HG03378 (cell line): Measurements from ENCODE around the gene SLFN14.
"Not testable (repeated sequence)": the region's sequence is repeated elsewhere in the genome, so short reads cannot be mapped to it uniquely, and the experiment has no call there.

Source experiments
- ATAC-seq: cut with Tn5 transposase; IDR thresholded peaks from one replicate; pipeline ENCODE4 v1.9.1; 2021; ENCODE audit warnings: mild to moderate bottlenecking, moderate library complexity; ENCODE audit not compliant: unreplicated experiment

Gene SLFN14

DNA sequence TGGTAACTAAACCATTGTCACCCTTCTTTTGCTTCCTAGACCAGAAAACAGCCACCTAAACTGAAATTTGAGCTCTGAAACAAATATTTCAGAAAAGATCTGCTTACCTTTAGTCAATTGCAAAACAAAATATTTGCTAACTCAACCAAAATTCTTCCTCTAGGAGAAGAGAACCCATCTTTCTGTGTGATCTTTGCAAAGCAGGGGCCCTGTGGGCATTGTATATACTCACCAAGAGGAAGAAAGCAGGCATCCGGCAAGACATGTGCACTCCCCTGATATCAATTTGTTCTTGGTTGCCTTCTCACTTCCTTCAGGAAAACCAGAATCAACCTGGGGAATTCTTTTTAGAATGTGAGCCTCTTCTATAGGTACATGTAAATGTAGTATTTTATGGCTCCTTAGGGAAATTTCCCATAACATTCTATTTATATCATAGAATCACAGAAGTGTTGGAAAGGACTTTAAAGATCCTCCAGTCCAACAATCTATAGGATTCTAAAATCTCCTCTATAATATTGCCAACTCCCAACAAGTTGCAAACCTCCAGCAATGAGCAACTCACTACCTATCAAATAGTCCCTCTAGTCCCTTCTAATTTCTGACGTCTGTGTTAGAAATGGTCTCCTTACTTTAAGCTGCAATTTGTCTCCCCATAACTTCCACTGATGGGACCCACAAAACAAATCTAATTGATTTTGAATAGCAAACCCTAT lies 966 bp downstream of the SLFN14 start:
- ATAC-seq, result no peak

DNA sequence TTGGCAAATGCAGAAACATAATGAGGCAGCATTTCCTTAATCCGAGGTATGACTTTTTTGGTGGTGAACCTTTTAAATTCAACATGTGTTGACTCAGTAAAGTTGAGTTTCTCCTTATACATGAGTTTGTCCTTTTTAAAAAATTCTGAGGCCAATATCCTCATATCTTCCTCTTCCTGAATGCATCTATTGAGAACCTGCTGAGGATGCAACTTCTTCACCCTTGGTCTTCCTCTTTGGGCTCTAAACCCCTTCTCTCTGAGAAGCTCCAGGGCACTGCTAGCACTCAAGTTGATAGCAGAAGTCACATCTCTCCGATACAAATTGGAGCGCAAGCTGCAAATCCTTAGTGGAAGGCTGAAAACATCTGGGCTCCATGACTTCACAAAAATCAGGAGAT lies 3.3 kb downstream of the SLFN14 start:
- ATAC-seq, result no peak

DNA sequence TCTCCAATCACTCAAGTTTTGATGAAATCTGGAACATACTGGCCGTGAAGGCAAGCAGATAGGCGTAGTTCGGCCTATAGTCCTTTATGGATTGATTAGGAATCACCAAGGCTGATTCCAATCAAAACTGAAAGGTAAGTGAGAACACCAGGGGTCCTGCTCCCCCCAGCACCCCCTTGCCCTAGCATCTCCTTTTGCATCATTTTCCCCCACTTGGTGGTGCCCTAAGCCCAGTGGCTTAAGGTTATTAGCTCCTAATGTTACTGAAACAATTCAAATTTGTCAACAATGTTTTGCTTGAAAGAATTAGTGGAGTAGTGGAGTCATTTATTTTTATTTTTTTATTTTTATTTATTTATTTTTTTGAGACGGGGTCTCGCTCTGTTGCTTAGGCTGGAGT lies 4.9 kb downstream of the SLFN14 start:
- ATAC-seq, result no peak

DNA sequence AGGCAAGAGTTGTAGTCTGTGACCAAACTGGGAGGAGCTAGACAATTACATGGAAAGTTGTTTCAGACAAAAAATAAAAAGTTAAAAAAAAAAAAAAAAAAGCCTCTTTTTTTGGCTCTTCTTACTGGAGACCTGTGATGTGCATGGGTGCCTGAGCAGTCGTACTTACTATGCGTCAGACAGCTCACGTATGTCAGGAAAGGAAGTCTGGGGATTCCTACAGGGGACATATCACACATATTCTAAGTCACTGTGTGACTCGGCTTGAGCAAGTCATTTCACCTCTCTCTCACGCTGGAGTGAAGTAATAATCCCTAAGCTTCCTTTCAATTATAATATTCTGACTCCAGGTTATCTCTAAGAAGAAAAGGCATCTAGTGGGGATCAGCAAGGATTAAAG lies 6.0 kb downstream of the SLFN14 start:
- ATAC-seq, result no peak

DNA sequence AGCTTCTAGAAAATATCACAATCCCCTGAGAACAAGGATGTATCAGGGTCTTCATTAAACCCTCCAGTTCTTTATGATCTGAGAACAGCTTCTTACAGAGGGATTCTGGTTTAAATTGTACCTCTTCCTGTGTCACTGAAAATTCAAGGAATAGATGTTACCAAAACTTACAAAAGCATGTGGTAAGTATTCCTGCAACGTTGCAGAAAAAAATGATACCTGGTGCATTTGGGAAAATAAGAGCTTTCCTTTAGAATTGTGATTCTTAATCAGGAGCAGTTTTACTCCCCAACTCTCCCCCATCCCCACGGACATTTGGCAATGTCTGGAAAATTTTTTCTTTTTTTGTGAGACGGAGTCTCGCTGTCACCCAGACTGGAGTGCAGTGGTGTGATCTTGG lies 7.3 kb downstream of the SLFN14 start:
- no peak for ATAC-seq

DNA sequence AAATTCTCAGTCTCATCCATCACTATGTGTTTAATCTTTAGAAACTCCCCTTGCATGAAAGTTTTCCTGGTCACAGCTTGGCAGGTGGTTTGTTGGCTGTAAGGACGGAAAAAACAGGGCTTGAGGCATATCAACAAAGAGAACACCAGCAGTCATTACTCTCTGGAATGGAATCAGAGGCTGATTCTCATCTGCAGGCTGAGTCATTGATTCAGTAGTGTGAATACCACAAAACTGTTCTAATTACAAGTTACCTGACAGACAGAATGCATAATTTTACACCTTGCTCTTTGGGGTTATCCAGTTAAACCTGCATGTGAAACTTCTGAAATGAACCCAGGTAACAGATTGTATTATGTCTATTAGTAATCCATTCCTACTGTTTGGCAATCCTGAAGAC lies 11.6 kb downstream of the SLFN14 start:
- no peak for ATAC-seq

DNA sequence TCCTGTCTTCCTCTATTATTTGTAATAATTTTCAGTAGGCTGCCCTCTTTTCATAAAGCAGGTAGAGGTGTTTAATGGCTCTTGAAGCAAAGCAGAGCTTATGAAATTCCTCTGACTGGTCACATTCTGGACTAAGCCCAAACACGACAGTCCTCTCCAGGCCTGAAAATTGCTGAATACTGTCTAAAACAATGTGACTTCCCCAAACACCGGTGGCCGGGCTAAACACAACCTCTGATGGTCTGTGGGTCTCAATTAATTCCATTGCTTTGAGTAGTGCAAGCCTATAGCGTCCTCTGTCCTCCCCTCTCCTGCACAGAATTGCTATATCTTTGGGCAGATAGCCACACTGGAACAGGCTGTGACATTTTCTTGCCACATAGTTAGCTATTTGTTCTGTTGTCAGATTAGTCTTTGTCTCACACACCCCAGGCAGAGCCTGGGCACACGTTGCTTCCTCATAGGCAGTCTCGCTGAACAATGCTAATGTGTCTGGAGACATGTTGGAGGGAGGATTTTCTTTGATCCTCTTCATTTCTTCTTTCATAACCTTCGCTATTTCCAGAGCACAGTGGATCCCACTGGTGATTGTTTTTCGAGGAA lies 12.3 kb downstream of the SLFN14 start:
- no peak for ATAC-seq

DNA sequence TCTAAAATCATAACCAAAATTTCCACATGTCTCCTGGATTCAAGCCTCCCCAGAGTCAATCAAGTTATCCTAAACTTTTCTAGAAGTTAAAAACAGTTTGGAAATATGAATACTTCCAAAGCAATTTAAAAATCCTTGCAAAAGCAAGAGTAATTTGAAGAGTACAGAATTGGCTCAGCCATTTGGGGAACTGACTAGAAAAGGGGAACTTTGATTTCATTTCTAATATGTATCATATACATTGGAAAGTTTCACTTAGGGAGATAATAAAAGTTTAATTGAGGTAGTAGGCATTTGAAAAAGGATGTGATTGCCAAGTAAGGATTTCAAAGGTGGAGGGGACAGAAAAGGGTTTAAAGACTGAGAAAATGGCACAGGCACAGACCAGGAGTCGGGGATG lies 14.1 kb downstream of the SLFN14 start:
- ATAC-seq, result no peak

DNA sequence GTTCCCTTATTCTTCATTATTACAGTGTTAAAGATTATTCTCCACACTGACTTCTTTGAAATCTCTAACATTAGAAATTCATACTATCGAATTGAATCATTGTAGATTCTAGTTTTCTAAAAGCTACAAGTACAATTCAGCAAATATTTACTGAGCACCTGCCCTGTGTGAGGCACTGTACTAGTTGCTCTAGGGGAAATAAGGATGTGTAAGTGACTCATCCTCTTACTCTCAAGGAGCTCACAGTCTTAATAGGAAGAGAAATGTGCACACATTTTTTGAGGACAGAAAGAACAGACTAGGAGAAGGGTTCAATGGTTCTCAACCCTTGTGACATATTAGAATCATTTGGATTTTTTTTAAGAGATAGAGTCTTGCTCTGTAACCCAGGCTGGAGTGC lies 15.5 kb downstream of the SLFN14 start:
- ATAC-seq, result no peak

DNA sequence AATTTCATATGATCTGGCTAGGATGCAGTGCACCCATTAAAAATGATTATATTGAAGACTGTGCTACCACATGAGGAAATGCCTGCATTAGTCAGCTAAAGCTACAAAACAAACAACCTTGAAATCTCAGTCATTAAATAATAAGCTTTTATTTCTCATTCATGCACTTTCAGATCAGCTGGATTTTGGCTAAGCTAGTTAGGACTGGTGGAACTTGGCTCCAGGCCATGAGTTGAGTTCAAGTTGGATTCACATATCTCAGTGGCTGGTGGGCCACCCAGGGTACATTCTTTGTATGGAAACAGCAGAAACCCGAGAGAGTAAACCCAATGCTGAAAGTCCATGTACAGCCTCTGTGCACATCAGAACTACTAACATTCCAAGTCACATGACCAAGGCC lies 16.8 kb downstream of the SLFN14 start:
- no peak for ATAC-seq

DNA sequence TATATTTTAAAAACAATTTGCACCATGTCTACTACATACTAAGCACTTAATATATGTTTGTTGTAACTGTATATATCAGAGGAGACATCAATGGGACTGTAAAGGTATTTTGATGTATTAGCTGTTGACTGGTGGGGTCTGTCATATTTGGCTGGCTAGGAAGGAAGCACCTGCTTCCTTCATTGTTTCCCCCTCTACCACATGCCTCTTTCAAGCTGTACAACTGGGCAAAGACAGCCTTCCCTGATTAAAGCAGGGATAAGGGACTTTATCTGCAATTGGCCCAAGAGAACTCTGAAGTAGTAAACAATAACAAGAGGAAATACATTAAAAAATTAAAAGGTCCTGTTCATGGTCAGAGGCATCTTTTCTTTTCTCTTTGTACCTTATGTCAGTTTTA lies 17.6 kb downstream of the SLFN14 start:
- no peak for ATAC-seq

DNA sequence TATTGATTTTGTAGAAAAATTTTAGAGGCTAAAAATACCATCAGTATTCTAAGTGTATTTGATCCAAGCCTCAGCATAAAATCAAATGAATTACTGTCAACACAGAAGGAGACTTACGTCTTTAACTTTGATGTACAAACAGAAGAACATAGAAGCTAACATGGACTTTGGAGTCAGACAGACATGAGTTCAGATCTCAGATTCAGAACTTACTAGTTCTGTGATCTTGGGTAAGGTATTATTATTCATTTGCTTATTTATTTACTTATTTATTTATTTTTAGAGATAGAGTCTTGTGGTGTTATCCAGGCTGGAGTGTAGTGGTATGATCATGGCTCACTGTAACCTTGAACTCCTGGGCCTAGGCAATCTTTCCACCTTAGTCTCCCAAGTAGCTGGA lies 19.2 kb downstream of the SLFN14 start:
- no peak for ATAC-seq

GRCh38 chr17:35540589-35541404 lies 19.8 kb downstream of the SLFN14 start:
- ATAC-seq, result no peak

DNA sequence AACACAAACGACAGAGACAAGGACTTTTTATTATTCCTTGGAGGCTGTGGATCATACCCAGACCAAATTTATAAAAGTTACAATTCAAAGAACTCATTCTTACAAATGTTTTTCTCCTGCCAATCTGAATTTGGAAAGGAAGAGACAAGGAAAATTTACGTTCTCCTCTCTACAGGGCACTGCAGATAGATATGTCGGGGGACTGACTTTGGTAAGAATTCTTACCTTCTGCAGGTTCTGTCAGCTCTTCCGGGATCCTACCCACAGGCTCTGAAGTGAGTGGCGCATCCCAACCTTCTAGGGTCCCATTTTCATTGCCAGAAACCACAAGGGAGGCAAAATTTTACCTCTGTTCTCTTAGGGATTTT lies 21.0 kb downstream of the SLFN14 start:
- no peak for ATAC-seq

DNA sequence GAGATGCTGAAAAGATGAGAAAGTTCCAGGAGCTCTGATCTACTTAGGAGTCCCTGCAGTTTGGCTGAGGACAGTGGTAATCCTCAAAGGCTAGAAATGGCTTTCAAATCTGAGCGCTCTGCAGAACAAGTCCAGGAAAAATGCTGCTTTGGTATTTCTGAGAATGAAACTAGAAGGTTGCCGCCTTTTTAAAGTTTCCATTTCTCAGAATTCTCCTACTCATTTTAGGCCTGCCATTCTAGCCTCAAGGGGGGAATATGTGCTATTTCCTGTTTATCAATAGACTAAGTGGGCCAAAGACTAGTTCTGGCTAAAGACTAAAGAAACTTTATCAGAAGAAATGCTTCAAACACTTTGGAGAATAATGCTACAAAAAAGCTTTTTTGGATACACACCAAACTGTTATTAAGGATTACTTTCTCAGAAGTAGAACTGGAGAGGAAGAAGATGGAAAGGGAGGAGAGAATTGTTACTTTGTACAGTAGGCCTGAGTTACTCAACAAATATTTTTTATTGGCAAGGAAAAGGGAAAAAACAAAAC lies 22.9 kb downstream of the SLFN14 start, which contains the start of gene SLFN12L:
Gene SLFN12L, minus strand, starts transcription at position 78 of the 541 bp plus-strand sequence. CDS start 15,314 bp downstream, outside the sequence.
- no peak for ATAC-seq

DNA sequence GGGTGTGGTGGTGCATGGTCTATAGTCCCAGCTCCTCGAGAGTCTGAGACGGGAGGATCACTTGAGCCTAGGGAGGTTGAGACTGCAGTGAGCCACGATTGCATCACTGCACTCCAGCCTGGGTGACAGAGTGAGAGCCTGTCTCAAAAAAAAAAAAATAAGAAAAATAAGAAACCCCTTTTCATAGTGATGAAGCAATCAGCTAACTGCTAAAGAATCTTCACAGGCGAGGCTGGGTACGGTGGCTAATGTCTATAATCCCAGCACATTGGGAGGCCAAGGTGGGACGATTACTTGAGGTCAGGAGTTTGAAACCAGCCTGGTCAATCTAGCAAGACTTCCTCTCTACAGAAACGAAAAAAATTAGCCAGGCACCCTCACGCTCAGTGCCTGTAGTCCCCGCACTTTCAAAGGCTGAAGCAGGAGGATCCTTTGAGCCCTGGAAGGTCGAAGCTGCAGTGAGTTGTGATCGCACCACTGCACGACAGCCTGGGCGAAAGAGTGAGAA lies 23.9 kb downstream of the SLFN14 start:
- ATAC-seq, result no peak

- ATAC-seq, result not testable (repeated sequence)
These were observed 25.2 kb downstream of the SLFN14 start for GRCh38 chr17:35535406-35535805.

GRCh38 chr17:35534576-35535093 lies 26.0 kb downstream of the SLFN14 start:
- no peak for ATAC-seq

GRCh38 chr17:35531160-35531559 lies 29.5 kb downstream of the SLFN14 start:
- ATAC-seq, result no peak

DNA sequence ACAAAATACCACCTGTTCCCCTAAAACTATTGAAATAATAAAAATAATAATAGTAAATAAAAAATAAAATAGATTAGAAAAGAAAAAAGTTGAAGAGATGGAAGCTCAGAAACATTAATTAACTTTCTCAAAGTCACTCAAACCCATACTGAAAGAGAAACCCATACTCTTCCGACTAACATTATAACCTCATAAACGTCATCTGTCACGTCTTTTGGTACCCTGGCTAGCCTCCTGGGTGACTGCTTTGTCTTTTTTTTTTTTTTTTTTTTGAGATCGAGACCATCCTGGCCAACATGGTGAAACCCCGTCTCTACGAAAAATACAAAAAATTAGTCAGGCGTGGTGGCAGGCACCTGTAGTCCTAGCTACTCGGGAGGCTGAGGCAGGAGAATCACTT lies 30.8 kb downstream of the SLFN14 start:
- no peak for ATAC-seq

- ATAC-seq, result not testable (repeated sequence)
These were observed 31.3 kb downstream of the SLFN14 start for GRCh38 chr17:35529326-35529725.
